Activated T-helper 9 cell treated with anti-CD3 and anti-CD28 coated beads, Interleukin-2, amount 50 U/mL, for 16 hours (primary cell): ENCODE results near the gene MRTFA.
"Not testable (repeated sequence)": the region's sequence is repeated elsewhere in the genome, so short reads cannot be mapped to it uniquely, and the experiment has no call there.

ENCODE experiments used
- DNase-seq: peaks from one replicate; pipeline ENCODE4 v3.0.0-alpha.2; 2020; ENCODE audit warnings: low read depth

MRTFA gene

DNA sequence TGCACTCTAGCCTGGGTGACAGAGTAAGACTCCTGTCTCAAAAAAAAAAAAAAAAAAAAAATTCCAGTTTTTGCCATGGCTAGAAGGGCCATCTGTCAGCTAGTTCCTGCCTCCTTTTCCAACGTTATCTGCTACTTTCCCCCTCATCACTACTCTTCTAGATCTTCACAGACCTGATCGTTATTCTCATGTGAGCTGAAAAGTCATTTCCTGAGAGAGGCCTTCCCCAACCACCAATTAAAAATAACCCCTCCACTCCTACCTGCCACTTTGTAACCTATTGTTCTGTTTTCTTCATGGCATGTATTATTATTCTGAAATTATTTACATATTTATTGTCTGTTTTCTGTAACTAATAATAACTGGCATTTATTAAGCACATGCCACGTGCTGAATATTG is 241.9 kb downstream of the MRTFA start:
- DNase-seq = no peak

DNA sequence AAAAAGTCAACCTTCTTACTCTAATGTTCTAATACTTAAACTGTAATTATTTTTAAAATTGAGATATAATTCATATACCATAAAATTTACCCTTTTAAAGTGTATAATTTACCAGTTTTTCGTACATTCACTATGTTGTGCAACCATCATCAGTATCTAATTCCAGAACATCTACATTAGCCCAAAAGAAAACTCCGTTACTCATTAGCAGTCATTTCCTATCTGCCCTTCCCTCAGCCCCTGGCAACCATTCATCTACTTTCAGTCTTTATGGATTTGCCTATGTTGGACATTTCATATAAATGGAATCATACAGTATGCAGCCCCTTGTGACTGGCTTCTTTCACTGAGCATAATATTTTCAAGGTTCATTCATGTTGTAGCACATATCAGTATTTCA is 243.9 kb downstream of the MRTFA start:
- DNase-seq = no peak

DNA sequence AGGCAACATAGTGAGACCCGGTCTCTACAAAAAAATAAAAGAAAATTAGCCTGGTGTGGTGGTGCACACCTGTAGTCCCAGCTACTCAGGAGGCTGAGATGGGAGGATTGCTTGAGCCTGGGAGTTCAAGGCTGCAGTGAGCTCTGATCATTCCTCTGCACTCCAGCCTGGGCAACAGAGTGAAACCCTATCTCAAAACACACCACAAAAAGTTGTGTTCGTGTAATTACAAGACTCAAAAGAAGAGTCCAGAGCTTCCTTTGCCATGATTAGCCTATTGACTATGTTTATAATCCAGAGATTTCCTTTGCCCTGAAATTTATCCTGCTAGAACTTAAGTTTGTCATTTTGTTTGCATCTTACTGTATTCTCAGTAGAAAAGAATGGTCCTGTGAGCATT is 245.1 kb downstream of the MRTFA start:
- DNase-seq = no peak

- DNase-seq = no peak
Observed at GRCh38 chr22:40388231-40388630, 248.3 kb downstream of the MRTFA start.

- no peak for DNase-seq
Observed at GRCh38 chr22:40387746-40388145, 248.8 kb downstream of the MRTFA start.

GRCh38 chr22:40385036-40385782 is 251.3 kb downstream of the MRTFA start:
- no peak for DNase-seq

GRCh38 chr22:40383905-40384304 is 252.6 kb downstream of the MRTFA start:
- no peak for DNase-seq

DNA sequence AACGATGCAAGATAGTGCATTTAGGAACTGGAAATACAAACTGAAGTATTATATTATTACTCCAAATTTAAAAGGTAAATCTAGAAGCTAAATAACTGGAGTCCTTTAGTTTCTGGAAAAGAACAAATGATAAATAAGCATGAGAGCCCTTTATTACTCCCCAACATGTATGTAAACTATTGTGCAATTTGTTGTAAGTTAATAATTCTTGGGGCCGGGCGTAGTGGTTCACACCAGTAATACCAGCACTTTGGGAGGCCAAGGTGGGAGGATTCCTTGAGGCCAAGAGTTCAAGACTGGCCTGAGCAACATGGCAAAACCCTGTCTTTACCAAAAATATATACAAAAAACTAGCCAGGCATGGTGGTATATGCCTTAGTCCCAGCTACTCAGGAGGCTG is 255.1 kb downstream of the MRTFA start:
- no peak for DNase-seq

- not testable (repeated sequence) for DNase-seq
Observed at GRCh38 chr22:40378448-40378847, 258.1 kb downstream of the MRTFA start.

GRCh38 chr22:40377931-40378330 is 258.6 kb downstream of the MRTFA start:
- no peak for DNase-seq

GRCh38 chr22:40376149-40376548 is 260.4 kb downstream of the MRTFA start:
- DNase-seq = no peak

DNA sequence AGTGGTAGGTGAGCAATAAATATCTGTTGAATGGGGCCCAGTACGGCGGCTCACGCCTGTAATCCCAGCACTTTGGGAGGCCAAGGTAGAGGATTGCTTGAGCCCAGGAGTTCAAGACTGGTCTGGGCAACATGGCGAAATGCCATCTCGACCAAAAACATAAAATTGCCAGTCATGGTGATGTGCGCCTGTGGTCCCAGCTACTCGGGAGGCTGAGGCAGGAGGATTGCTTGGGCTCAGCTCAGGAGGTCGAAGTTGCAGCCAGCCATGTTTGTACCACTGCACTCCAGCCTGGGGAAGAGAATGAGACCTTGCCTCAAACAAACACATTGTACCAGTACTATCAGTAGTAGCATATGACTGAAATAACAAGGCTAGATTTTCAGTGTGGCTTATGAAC is 262.0 kb downstream of the MRTFA start:
- DNase-seq = no peak

DNA sequence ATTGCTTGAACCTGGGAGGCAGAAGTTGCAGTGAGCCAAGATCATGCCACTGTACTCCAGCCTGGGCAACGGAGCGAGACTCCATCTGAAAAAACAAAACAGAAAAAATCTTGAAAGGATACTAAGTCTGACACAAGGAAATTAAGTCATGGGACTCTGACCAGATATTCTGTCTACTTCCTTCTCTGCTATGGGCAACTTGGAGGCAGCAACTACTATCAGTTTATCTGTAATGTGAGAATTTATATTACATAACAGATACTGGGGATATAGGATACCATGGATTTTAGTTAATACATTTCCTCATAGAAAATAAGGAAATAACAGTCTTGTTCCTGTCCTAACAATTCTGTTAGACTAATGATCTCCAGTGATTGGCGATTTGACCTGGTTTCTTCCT is 267.7 kb downstream of the MRTFA start:
- DNase-seq = no peak

DNA sequence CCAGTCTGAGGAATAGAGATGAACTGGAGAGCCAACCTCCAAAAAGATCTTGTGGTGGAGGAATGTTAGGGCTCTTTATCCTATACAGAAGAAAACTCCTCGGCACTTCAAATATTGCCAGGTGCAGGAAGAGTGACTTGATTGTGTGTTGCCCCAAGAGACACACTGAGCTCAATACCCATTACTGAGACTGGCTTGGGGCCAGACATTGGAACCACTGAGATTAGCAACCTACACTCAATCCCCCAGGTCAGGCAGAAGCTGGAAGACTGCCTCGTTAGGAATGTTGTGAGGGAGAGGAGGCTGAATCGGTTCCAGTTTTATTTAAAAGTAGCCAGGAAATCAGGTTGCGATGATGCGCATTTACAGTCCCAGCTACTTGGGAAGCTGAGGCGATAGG is 268.5 kb downstream of the MRTFA start:
- DNase-seq = no peak

DNA sequence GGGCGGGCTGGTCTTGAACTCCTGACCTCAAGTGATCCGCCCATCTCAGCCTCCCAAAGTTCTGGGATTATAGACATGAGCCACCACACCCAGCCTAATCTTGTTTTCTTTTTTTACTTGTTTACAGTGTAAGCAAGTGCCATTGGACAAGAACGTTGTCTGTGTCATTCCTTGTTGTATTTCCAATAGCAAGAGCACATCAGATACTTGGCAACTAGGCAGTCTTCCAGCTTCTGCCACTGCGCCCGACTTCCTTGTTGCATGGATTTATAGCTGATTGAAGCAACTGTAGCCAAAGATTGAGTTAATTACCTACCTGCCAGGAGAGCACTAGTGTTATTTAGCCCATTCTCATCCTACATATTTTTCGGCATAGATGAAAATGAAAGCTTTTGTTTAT is 269.2 kb downstream of the MRTFA start:
- DNase-seq = no peak

DNA sequence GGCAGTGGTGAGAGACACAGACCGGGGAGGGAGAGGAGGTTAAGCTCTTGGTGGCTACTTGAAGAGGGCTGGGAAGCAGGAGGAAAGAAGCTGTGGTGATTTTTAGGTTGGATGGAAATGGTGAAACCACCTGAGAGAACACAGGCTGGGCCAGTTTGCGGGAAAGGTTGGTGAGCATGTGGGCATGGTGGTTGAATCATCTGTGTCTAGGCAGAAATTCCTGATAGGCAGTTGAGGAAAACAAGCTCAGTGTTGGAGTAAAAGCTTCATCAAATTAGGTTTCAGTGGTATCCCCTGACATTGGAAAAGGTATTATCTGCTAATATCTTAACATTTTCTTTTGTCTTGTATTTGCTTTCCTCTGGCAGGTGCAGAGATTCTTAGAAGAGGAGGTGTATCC is 270.5 kb downstream of the MRTFA start:
- DNase-seq = no peak

- no peak for DNase-seq
Observed at GRCh38 chr22:40364431-40364830, 272.1 kb downstream of the MRTFA start.

DNA sequence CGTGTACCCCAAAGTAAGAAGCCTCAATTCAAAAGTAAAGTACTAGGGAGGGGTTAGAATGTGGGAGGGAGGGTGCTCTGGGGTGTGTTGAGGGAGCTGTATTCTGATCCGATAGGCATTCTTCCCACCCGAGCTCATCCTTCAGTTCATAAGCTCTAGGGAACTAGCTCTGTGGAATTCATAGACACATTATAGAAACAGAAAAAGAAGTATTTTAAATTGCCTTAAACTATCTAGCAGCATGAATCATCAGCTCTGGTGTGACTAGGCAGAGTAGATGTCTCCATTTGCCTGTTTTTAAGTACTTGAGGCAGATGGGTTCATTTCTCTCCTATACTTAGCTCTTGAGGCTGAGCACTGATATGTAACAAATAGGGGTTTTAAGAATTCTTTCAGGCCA is 273.5 kb downstream of the MRTFA start:
- DNase-seq = no peak

- no peak for DNase-seq
Observed at GRCh38 chr22:40361100-40361499, 275.4 kb downstream of the MRTFA start.
